Measurements from ENCODE around the gene CXorf58. TPM values are rescaled to one million over a fixed set of nuclear protein-coding genes. Genes with fewer than 3 reads are reported as not detected.

Gene CXorf58
- total RNA-seq, 1 experiment from 2014 or later = not detected

GRCh38 chrX:23919706-23920320 is 12.0 kb downstream of the CXorf58 start:
- Histone ChIP-seq H3K27me3 (ENCODE audit: insufficient read depth, low read length) (no peaks in the 10 kb centered on the region), H3K9me3 (ENCODE audit: control insufficient read depth in 1 of 2, insufficient read depth in 1 of 2, low read depth in 1 of 2, low read length in 2 of 2) (no peaks in the 10 kb centered on the region), H3K9me2 (ENCODE audit: insufficient read depth) (no peaks in the 10 kb centered on the region), H3K27ac (ENCODE audit: low read depth, low read length) (no peak overlapping the region), H3K4me1 (ENCODE audit: control insufficient read depth in 1 of 2, insufficient read depth in 2 of 2, low read length in 2 of 2) (no peaks in the 10 kb centered on the region), H3K9ac (ENCODE audit: low read length) (no peak overlapping the region), H3K4me3 (replicated peaks in 1 of 2; ENCODE audit: low read depth in 1 of 2, low read length in 2 of 2) (no peak overlapping the region), H2AFZ (ENCODE audit: low read depth, low read length, poor library complexity, severe bottlenecking) (no peak overlapping the region), H3K79me2 (ENCODE audit: insufficient read depth, low read length) (no peaks in the 10 kb centered on the region), H4K20me1 (ENCODE audit: insufficient read depth) (no peaks in the 10 kb centered on the region), H3K4me2 (ENCODE audit: low read length) (no peak overlapping the region), H3K36me3 (ENCODE audit: control insufficient read depth in 1 of 2, insufficient read depth in 2 of 2, low read length in 2 of 2) (no peaks in the 10 kb centered on the region)
- ChIA-PET RAD21 (ENCODE audit: low non-redundant PET in 1 of 2, low total read pairs in 2 of 2, uncharacterized antibody in 2 of 2, unreplicated experiment in 2 of 2) (no interaction called here), POLR2A (no interaction called here), CTCF (no interaction called here)
- ATAC-seq (no peak), DNase-seq (ENCODE audit: low read depth, low spot score) (no peak)
- intact Hi-C loops (cut with micrococcal nuclease) = no loop called here
- BruUV-seq (replicated peaks) = no TSS peak
- TF ChIP-seq CTCF (IDR thresholded peaks at IDR 0.05 in 2 of 3, conservative IDR thresholded peaks at IDR 0.05 in 1 of 3; ENCODE audit: borderline replicate concordance in 1 of 3, insufficient read depth in 1 of 3, low read depth in 2 of 3, low read length in 2 of 3) (0 out of 6 replicates have a peak, but pooled peaks of 1 of the 3 experiments have one; percentile 7), TCF7L2 (IDR thresholded peaks at IDR 0.05; ENCODE audit: borderline replicate concordance, extremely low read depth, insufficient read depth, insufficient read length) (no peak), POLR2AphosphoS5 (IDR thresholded peaks at IDR 0.05; ENCODE audit: low read depth, low read length) (no peak), RAD21 (IDR thresholded peaks at IDR 0.05; ENCODE audit: low read depth) (0 out of 2 replicates have a peak, but pooled peaks have one; percentile 39), CEBPB (IDR thresholded peaks at IDR 0.05; ENCODE audit: low read depth) (no peak)

DNA sequence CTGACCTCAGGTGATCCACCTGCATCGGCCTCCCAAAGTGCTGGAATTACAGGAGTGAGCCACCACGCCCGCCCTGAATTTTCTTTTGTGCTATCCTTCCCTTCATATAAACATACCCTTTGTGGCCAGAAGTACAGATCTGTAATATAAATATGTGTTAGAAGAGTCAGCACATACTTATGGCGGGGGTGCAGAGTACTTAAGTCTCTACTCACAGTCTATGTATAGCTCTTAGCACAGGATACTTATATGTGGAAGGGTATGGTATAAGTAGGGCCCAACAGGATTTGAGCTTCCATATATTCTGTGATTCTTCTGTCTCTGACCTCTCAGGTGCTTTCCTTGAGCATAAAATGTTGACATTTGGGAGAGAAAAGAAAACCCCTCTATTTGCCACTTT is 18.2 kb downstream of the CXorf58 start:
- ChIA-PET RAD21 (ENCODE audit: low non-redundant PET in 1 of 2, low total read pairs in 2 of 2, uncharacterized antibody in 2 of 2, unreplicated experiment in 2 of 2) (interaction anchor here in 1 of 2 experiments (0.7 kb wide), 1 partner anchor 58 kb away, joined by 3 read pairs; no protein-coding TSS in a partner anchor), POLR2A (no interaction called here), CTCF (no interaction called here)
- Histone ChIP-seq H4K20me1 (ENCODE audit: insufficient read depth) (no peaks in the 10 kb centered on the region), H3K4me2 (ENCODE audit: low read length) (no peak overlapping the region), H3K9me3 (ENCODE audit: control insufficient read depth in 1 of 2, insufficient read depth in 1 of 2, low read depth in 1 of 2, low read length in 2 of 2) (no peaks in the 10 kb centered on the region), H3K27ac (ENCODE audit: low read depth, low read length) (no peak overlapping the region), H3K9ac (ENCODE audit: low read length) (no peak overlapping the region), H3K27me3 (ENCODE audit: insufficient read depth, low read length) (no peaks in the 10 kb centered on the region), H2AFZ (ENCODE audit: low read depth, low read length, poor library complexity, severe bottlenecking) (no peak overlapping the region), H3K79me2 (ENCODE audit: insufficient read depth, low read length) (no peaks in the 10 kb centered on the region), H3K4me3 (replicated peaks in 1 of 2; ENCODE audit: low read depth in 1 of 2, low read length in 2 of 2) (no peak overlapping the region), H3K4me1 (ENCODE audit: control insufficient read depth in 1 of 2, insufficient read depth in 2 of 2, low read length in 2 of 2) (no peaks in the 10 kb centered on the region), H3K36me3 (ENCODE audit: control insufficient read depth in 1 of 2, insufficient read depth in 2 of 2, low read length in 2 of 2) (no peaks in the 10 kb centered on the region), H3K9me2 (ENCODE audit: insufficient read depth) (no peaks in the 10 kb centered on the region)
- intact Hi-C loops (cut with micrococcal nuclease) = no loop called here
- DNase-seq (ENCODE audit: low read depth, low spot score) = no peak
- ATAC-seq = no peak
- no TSS peak for BruUV-seq (replicated peaks)
- TF ChIP-seq ATF3 (IDR thresholded peaks at IDR 0.05) = no peak
- TF ChIP-seq, protein P1, sequence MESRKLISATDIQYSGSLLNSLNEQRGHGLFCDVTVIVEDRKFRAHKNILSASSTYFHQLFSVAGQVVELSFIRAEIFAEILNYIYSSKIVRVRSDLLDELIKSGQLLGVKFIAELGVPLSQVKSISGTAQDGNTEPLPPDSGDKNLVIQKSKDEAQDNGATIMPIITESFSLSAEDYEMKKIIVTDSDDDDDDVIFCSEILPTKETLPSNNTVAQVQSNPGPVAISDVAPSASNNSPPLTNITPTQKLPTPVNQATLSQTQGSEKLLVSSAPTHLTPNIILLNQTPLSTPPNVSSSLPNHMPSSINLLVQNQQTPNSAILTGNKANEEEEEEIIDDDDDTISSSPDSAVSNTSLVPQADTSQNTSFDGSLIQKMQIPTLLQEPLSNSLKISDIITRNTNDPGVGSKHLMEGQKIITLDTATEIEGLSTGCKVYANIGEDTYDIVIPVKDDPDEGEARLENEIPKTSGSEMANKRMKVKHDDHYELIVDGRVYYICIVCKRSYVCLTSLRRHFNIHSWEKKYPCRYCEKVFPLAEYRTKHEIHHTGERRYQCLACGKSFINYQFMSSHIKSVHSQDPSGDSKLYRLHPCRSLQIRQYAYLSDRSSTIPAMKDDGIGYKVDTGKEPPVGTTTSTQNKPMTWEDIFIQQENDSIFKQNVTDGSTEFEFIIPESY (IDR thresholded peaks at IDR 0.05; ENCODE audit: extremely low read depth, insufficient replicate concordance, low read length) = no peak
- no peak for TF ChIP-seq FOSL1 (IDR thresholded peaks at IDR 0.05; ENCODE audit: low read depth)
- TF ChIP-seq CBX3 (IDR thresholded peaks at IDR 0.05; ENCODE audit: low read depth) = no peak
- no peak for TF ChIP-seq EZH2 (IDR thresholded peaks at IDR 0.05)
- no peak for TF ChIP-seq SIN3A (IDR thresholded peaks at IDR 0.05; ENCODE audit: low read depth)
- no peak for TF ChIP-seq TCF7L2 (IDR thresholded peaks at IDR 0.05; ENCODE audit: borderline replicate concordance, extremely low read depth, insufficient read depth, insufficient read length)
- TF ChIP-seq SP1 (IDR thresholded peaks at IDR 0.05; ENCODE audit: low read depth) = no peak
- no peak for TF ChIP-seq EGR1 (IDR thresholded peaks at IDR 0.05; ENCODE audit: low read depth)
- no peak for TF ChIP-seq SRF (IDR thresholded peaks at IDR 0.05; ENCODE audit: low read depth)
- TF ChIP-seq ZNF274 (IDR thresholded peaks at IDR 0.05; ENCODE audit: low read depth, low read length) = no peak
- TF ChIP-seq JUND (IDR thresholded peaks at IDR 0.05) = no peak
- TF ChIP-seq ELF1 (IDR thresholded peaks at IDR 0.05; ENCODE audit: borderline replicate concordance, low read depth) = no peak
- no peak for TF ChIP-seq MAX (IDR thresholded peaks at IDR 0.05)

Measured in HCT116 (cell line).